GM12878 (cell line): ENCODE results near the gene HHIPL1. TPM values are rescaled to one million over a fixed set of nuclear protein-coding genes. Genes with fewer than 3 reads are reported as not detected.

Experiments
- ATAC-seq: fragments of 200-7000 bp; cut with Tn5 transposase; 3 replicates; pipeline ENCODE4 v1.9.1; 2020; ENCODE audit warnings: mild to moderate bottlenecking, moderate library complexity
- BruUV-seq: library from RNA; stranded (reverse); fragments of 400-500 nt; replicated peaks from 2 replicates; lab custom pipeline; 2021; lab: Mats Ljungman, UMichigan
- CTCF ChIA-PET: fragments of 300-600 bp; sonication (Branson Sonifier 250); formaldehyde crosslinking; extraction: SDS; loops from one replicate; lab custom pipeline; 2021; ENCODE audit warnings: inconsistent platforms; lab: Yijun Ruan, JAX
- POLR2A ChIA-PET: fragments of 350-600 bp; formaldehyde crosslinking; extraction: SDS; loops from one replicate; lab custom pipeline; 2021; ENCODE audit warnings: inconsistent platforms; lab: Charles Lee
- RAD21 ChIA-PET: fragments of 300-600 bp; sonication (Branson Sonifier 250); formaldehyde crosslinking; loops from one replicate; lab custom pipeline; 2023; ENCODE audit warnings: antibody characterized with exemption; ENCODE audit not compliant: unreplicated experiment; lab: Charles Lee
- SMC1A ChIA-PET: fragments of 300-600 bp; sonication (Branson Sonifier 250); formaldehyde crosslinking; loops from one replicate; lab custom pipeline; 2023; ENCODE audit not compliant: unreplicated experiment, uncharacterized antibody; lab: Charles Lee
- DNase-seq: peaks from one replicate; pipeline ENCODE4 v3.0.0-alpha.2; 2011; ENCODE audit warnings: low read depth, low spot score
- FAIRE-seq: peaks from 3 replicates; lab custom pipeline; 2011; peaks lifted over from hg19 to GRCh38; lab: Jason Lieb, UNC
- H2AFZ ChIP-seq: 2 replicates; pipeline ENCODE4 v1.6.0; 2011; ENCODE audit warnings: low read depth, low read length, control low read depth; ENCODE audit not compliant: control insufficient read depth
- H3K27ac ChIP-seq: 2 replicates; pipeline ENCODE4 v1.5.1; 2011; ENCODE audit warnings: control low read depth; ENCODE audit not compliant: control insufficient read depth, insufficient read depth
- H3K27me3 ChIP-seq, 2 experiments: replicated peaks in 1 of 2; 2 replicates each; pipeline versions ENCODE4 v1.6.0 to v1.6.1; 2011; ENCODE audit warnings: low read length in 1 of 2; ENCODE audit not compliant: control insufficient read depth in 2 of 2, insufficient read depth in 2 of 2
- H3K36me3 ChIP-seq, 2 experiments: 2 replicates each; pipeline ENCODE4 v1.5.1; 2011; ENCODE audit warnings: low read length in 1 of 2; ENCODE audit not compliant: control insufficient read depth in 2 of 2, insufficient read depth in 2 of 2
- H3K4me1 ChIP-seq: 2 replicates; pipeline ENCODE4 v1.6.1; 2011; ENCODE audit warnings: mild to moderate bottlenecking, low read length, moderate library complexity, mixed read lengths; ENCODE audit not compliant: control insufficient read depth, insufficient read depth
- H3K4me2 ChIP-seq: 2 replicates; pipeline ENCODE4 v1.6.0; 2011; ENCODE audit warnings: control low read depth; ENCODE audit not compliant: control insufficient read depth, insufficient read depth
- H3K4me3 ChIP-seq: fragments of 200-600 bp; sonication (generic); 2 replicates; pipeline ENCODE4 v1.5.1; 2016
- H3K79me2 ChIP-seq: 2 replicates; pipeline ENCODE4 v1.6.0; 2011; ENCODE audit warnings: low read length; ENCODE audit not compliant: control insufficient read depth, insufficient read depth
- H3K9ac ChIP-seq: 2 replicates; pipeline ENCODE4 v1.8.0; 2011; ENCODE audit warnings: low read length, control low read depth, mixed read lengths; ENCODE audit not compliant: control insufficient read depth, insufficient read depth
- H3K9me3 ChIP-seq: replicated peaks from 3 replicates; pipeline ENCODE4 v1.5.1; 2011; ENCODE audit warnings: mild to moderate bottlenecking, low read length; ENCODE audit not compliant: control insufficient read depth, insufficient read depth
- H4K20me1 ChIP-seq: 2 replicates; pipeline ENCODE4 v1.6.0; 2011; ENCODE audit not compliant: control insufficient read depth, insufficient read depth
- BMI1 ChIP-seq: fragments of 450-650 bp; IDR thresholded peaks from 2 replicates; pipeline ENCODE4 v1.6.1; 2016; ENCODE audit warnings: mild to moderate bottlenecking, moderate library complexity, borderline replicate concordance
- ESRRA ChIP-seq: IDR thresholded peaks from 2 replicates; pipeline ENCODE4 v1.6.1; 2012; ENCODE audit warnings: mild to moderate bottlenecking, low read length, improper control_type of control experiment
- NR2C2 ChIP-seq: IDR thresholded peaks from 2 replicates; pipeline ENCODE4 v1.6.1; 2011; ENCODE audit warnings: borderline replicate concordance, low read depth; ENCODE audit not compliant: control insufficient read depth, insufficient read length
- REST ChIP-seq: IDR thresholded peaks from 2 replicates; pipeline ENCODE4 v1.6.1; 2012; ENCODE audit warnings: mild to moderate bottlenecking, low read depth, low read length
- STAT3 ChIP-seq: IDR thresholded peaks from 2 replicates; pipeline ENCODE4 v1.6.1; 2011; ENCODE audit warnings: low read depth, low read length, improper control_type of control experiment
- YBX1 ChIP-seq: fragments of 450-650 bp; IDR thresholded peaks from 2 replicates; pipeline ENCODE4 v1.6.1; 2016; ENCODE audit warnings: antibody characterized with exemption
- WGBS: methylation state at CpG from one replicate; pipeline ENCODE4 v1.1.6; 2016; ENCODE audit warnings: low lambda C conversion rate; ENCODE audit not compliant: insufficient replicate concordance, insufficient coverage; ENCODE audit errors: missing lambda C conversion rate; 5-methylcytosine and 5-hydroxymethylcytosine counted together
- in situ Hi-C: fragments of 300-500 bp; cut with MboI; formaldehyde crosslinking; loops from 9 replicates; pipeline ENCODE4 v1.14.3; 2018; ENCODE audit warnings: mixed read lengths
- intact Hi-C: fragments of 100-400 bp; cut with micrococcal nuclease; formaldehyde crosslinking; loops from one replicate; pipeline ENCODE4 v1.14.2; 2022; ENCODE audit not compliant: unreplicated experiment
- polyA plus RNA-seq, 11 experiments: library from polyadenylated mRNA; depleted of rRNA in 4 of 11; unstranded in 6 of 11; stranded (reverse) in 5 of 11; fragments of >200 nt; fragmentation: Nextera tagmentation in 4 of 11; fragmentation: Illumina TruSeq in 1 of 11; extraction: Ambion mirVana in 4 of 11; extraction: Trizol in 1 of 11; gene quantifications; 1 replicate in 1 of 11; 2 replicates in 10 of 11; pipeline versions ENCODE4 v1.2.1 to v1.2.3, GENCODE V29; 2011 to 2016; ENCODE audit warnings: inconsistent platforms in 2 of 11, missing spikeins in 2 of 11, low read depth in 1 of 11
- total RNA-seq, 4 experiments: library from RNA; depleted of rRNA in 3 of 4; stranded (reverse); fragments of >200 nt in 3 of 4; fragmentation: Illumina TruSeq in 1 of 4; extraction: Trizol in 1 of 4; gene quantifications; 2 replicates each; pipeline versions ENCODE4 v1.2.1 to v1.2.3, GENCODE V29; 2013 to 2021

Gene HHIPL1
- total and polyA plus RNA-seq, 10 of the 15 experiments (the other 5 are each of a cell fraction or from before 2014, with no cell fraction given) = 0.09 TPM; not detected in 9

GRCh38 chr14:99647411-99647810, 2.5 kb downstream of the HHIPL1 start:
- ChIA-PET POLR2A (no interaction called here), SMC1A (no interaction called here)
- Histone ChIP-seq H2AFZ (no peak overlapping the region), H4K20me1 (no peaks in the 10 kb centered on the region), H3K27me3 (no peaks in the 10 kb centered on the region; a peak in 2 of 4 replicates), H3K9ac (no peak overlapping the region), H3K36me3 (no peaks in the 10 kb centered on the region), H3K79me2 (no peaks in the 10 kb centered on the region)
- WGBS = 26% methylated on average over 7 of the region's 7 CpGs
- no peak for FAIRE-seq
- no peak for ATAC-seq
- intact Hi-C loops = no loop called here
- TF ChIP-seq ESRRA = no peak
- no peak for TF ChIP-seq YBX1
- TF ChIP-seq STAT3 = no peak
- TF ChIP-seq BMI1 = no peak
- no peak for TF ChIP-seq NR2C2
- no peak for TF ChIP-seq REST
- TF ChIP-seq, all 136 proteins: peak for 0
- Histone ChIP-seq H3K27ac (no peak overlapping the region), H3K4me1 (no peaks in the 10 kb centered on the region), H3K4me2 (no peak overlapping the region), H3K4me3 (no peak overlapping the region), H3K9me3 (no peaks in the 10 kb centered on the region; the same call in 2 of the 3 replicates)
- BruUV-seq = no TSS peak
- ChIA-PET CTCF (interaction anchor here (1.1 kb wide), 1 partner anchor 19 kb away, joined by 3 read pairs; no protein-coding TSS in a partner anchor), RAD21 (no interaction called here)
- in situ Hi-C loops = no loop called here
- DNase-seq = no peak
